Endodermal cell (in vitro differentiated cells): Measurements from ENCODE around the gene FUT7. TPM values are rescaled to one million over a fixed set of nuclear protein-coding genes. Genes with fewer than 3 reads are reported as not detected.

Experiments used
- DNase-seq: peaks from one replicate; pipeline ENCODE4 v3.0.0-alpha.2; 2017
- H3K27ac ChIP-seq: 2 replicates; pipeline ENCODE4 v1.5.1; 2013; ENCODE audit warnings: mild to moderate bottlenecking, low read depth, low read length, moderate library complexity
- H3K27me3 ChIP-seq: 2 replicates; pipeline ENCODE4 v1.6.1; 2013; ENCODE audit warnings: mild to moderate bottlenecking, low read length, moderate library complexity; ENCODE audit not compliant: insufficient read depth, control insufficient read depth, poor library complexity, severe bottlenecking
- H3K36me3 ChIP-seq: 2 replicates; pipeline ENCODE4 v1.7.0; 2013; ENCODE audit warnings: mild to moderate bottlenecking, low read length, moderate library complexity; ENCODE audit not compliant: control insufficient read depth, insufficient read depth
- H3K4me1 ChIP-seq: one replicate; pipeline ENCODE4 v1.7.0; 2013; ENCODE audit warnings: low read length; ENCODE audit not compliant: control insufficient read depth, insufficient read depth
- H3K4me3 ChIP-seq: 2 replicates; pipeline ENCODE4 v1.5.1; 2013; ENCODE audit warnings: mild to moderate bottlenecking, low read length, moderate library complexity
- H3K9ac ChIP-seq: 2 replicates; pipeline ENCODE4 v1.6.1; 2013; ENCODE audit warnings: mild to moderate bottlenecking, low read length, moderate library complexity; ENCODE audit not compliant: poor library complexity, severe bottlenecking; ENCODE audit errors: extremely low read depth
- H3K9me3 ChIP-seq: 2 replicates; pipeline ENCODE4 v1.6.1; 2013; ENCODE audit warnings: mild to moderate bottlenecking, low read length, moderate library complexity; ENCODE audit not compliant: control insufficient read depth
- H3K27ac Mint-ChIP-seq: 2 replicates; pipeline ENCODE4 v1.8.0; 2020; ENCODE audit warnings: mixed read lengths
- H3K27me3 Mint-ChIP-seq: 2 replicates; pipeline ENCODE4 v1.8.0; 2021; ENCODE audit warnings: mild to moderate bottlenecking, mixed read lengths; ENCODE audit not compliant: insufficient read depth
- H3K36me3 Mint-ChIP-seq: 2 replicates; pipeline ENCODE4 v1.8.0; 2020; ENCODE audit warnings: low read depth, mixed read lengths
- H3K4me1 Mint-ChIP-seq: 2 replicates; pipeline ENCODE4 v1.8.0; 2020; ENCODE audit warnings: mixed read lengths
- H3K4me3 Mint-ChIP-seq: 2 replicates; pipeline ENCODE4 v1.8.0; 2020; ENCODE audit warnings: mild to moderate bottlenecking, moderate library complexity, mixed read lengths
- H3K9me3 Mint-ChIP-seq: 2 replicates; pipeline ENCODE4 v1.8.0; 2020; ENCODE audit warnings: mild to moderate bottlenecking, mixed read lengths
- CTCF ChIP-seq: fragments of 200-600 bp; sonication (generic); conservative IDR thresholded peaks from 2 replicates; pipeline ENCODE4 v1.5.0; 2021; ENCODE audit warnings: antibody characterized with exemption, mild to moderate bottlenecking
- WGBS, 2 experiments: methylation state at CpG; one replicate each; pipeline versions ENCODE4 v1.1.5 to v1.1.7; 2013; ENCODE audit warnings: missing lambda C conversion rate in 2 of 2, mixed read lengths in 1 of 2; ENCODE audit not compliant: insufficient coverage in 1 of 2, insufficient read length in 1 of 2; 5-methylcytosine and 5-hydroxymethylcytosine counted together
- total RNA-seq, 2 donors: library from RNA; stranded (reverse); fragmentation: NEBNext Ultra II Directional in 1 of 2; extraction: Animal tissue kit (Norgen Biotek cat#: 25700) in 1 of 2; gene quantifications; 2 replicates in 1 of 2; 3 replicates in 1 of 2; pipeline ENCODE4 v1.2.1, GENCODE V29; 2021

The FUT7 gene
- total RNA-seq, 2 donors from 2014 or later: not detected

- peaks cover 17% of the 10 kb centered on the region for H3K27me3 ChIP-seq
- H3K27ac ChIP-seq: no peak overlapping the region
- no peaks in the 10 kb centered on the region for H3K36me3 ChIP-seq
- H3K9ac ChIP-seq: no peak overlapping the region
- H3K4me3 ChIP-seq: peak overlapping the region; percentile 81
- Mint-ChIP-seq H3K9me3 (no peaks in the 10 kb centered on the region), H3K4me1 (no peaks in the 10 kb centered on the region), H3K4me3 (peak overlapping the region; percentile 44), H3K27me3 (peaks cover 16% of the 10 kb centered on the region), H3K27ac (no peak overlapping the region), H3K36me3 (no peaks in the 10 kb centered on the region)
- peak; percentile 93 for TF ChIP-seq CTCF
- WGBS, 2 experiments: 46 to 51% methylated on average over 17 to 19 of the region's 19 CpGs
- no peaks in the 10 kb centered on the region for H3K4me1 ChIP-seq
- peak; percentile 96 for DNase-seq
- no peaks in the 10 kb centered on the region for H3K9me3 ChIP-seq
These were observed 2.6 kb downstream of the FUT7 start for GRCh38 chr9:137029058-137029936.

- Mint-ChIP-seq H3K36me3 (no peaks in the 10 kb centered on the region), H3K9me3 (no peaks in the 10 kb centered on the region), H3K27me3 (peaks cover 16% of the 10 kb centered on the region), H3K4me1 (no peaks in the 10 kb centered on the region), H3K4me3 (peak overlapping the region; percentile 44), H3K27ac (no peak overlapping the region)
- 4 to 6% methylated on average over 43 to 98 of the region's 98 CpGs for WGBS, 2 experiments
- no peak overlapping the region for H3K9ac ChIP-seq
- no peak overlapping the region for H3K27ac ChIP-seq
- peak; percentile 18 for TF ChIP-seq CTCF
- DNase-seq: peak; percentile 83
- peaks cover 17% of the 10 kb centered on the region for H3K27me3 ChIP-seq
- no peaks in the 10 kb centered on the region for H3K9me3 ChIP-seq
- no peaks in the 10 kb centered on the region for H3K4me1 ChIP-seq
- peak overlapping the region; percentile 81 for H3K4me3 ChIP-seq
- H3K36me3 ChIP-seq: no peaks in the 10 kb centered on the region
These were observed 3.4 kb downstream of the FUT7 start for GRCh38 chr9:137028263-137029057.

GRCh38 chr9:137027369-137028262, 4.3 kb downstream of the FUT7 start, which contains the start of gene ABCA2:
Gene ABCA2 (minus strand): TSS chr9:137028237. CDS start chr9:137028140, 97 bp downstream.
- Histone ChIP-seq H3K9me3 (no peaks in the 10 kb centered on the region), H3K27ac (no peak within 1 kb of the TSS), H3K9ac (no peak within 1 kb of the TSS), H3K4me1 (no peaks in the 10 kb centered on the region), H3K27me3 (peaks cover 17% of the 10 kb centered on the region), H3K36me3 (no peaks in the 10 kb centered on the region), H3K4me3 (peak within 1 kb of the TSS; percentile 81)
- Mint-ChIP-seq H3K4me1 (no peaks in the 10 kb centered on the region), H3K27me3 (peaks cover 14% of the 10 kb centered on the region), H3K4me3 (peak within 1 kb of the TSS; percentile 53), H3K27ac (no peak within 1 kb of the TSS), H3K9me3 (no peaks in the 10 kb centered on the region), H3K36me3 (no peaks in the 10 kb centered on the region)
- DNase-seq: peak; percentile 73
- 2 to 8% methylated on average over 37 to 95 of the region's 95 CpGs for WGBS, 2 experiments
- no peak for TF ChIP-seq CTCF
